Thyroid gland (tissue), 4 donors: ENCODE measurements around the gene WFIKKN1.

Source experiments
- CTCF ChIP-seq, 6 experiments: fragments of 200-600 bp in 3 of 6; fragments of 450-650 bp in 3 of 6; sonication (generic) in 3 of 6; IDR thresholded peaks; one replicate each; pipeline ENCODE4 v1.5.1; 2016 to 2019; ENCODE audit warnings: antibody characterized with exemption in 6 of 6, mild to moderate bottlenecking in 2 of 6, inconsistent platforms in 1 of 6, moderate library complexity in 1 of 6
- POLR2A ChIP-seq, 2 donors: fragments of 450-650 bp; IDR thresholded peaks; one replicate each; pipeline ENCODE4 v1.6.1; 2017; ENCODE audit warnings: antibody characterized with exemption in 2 of 2, mild to moderate bottlenecking in 2 of 2, moderate library complexity in 1 of 2

GRCh38 chr16:667780-668518, 37.2 kb downstream of the WFIKKN1 start, which contains the start of gene RHOT2:
- TF ChIP-seq CTCF (IDR thresholded peaks at IDR 0.05) (peak; percentile 40 to 97 (median 88)), POLR2A (IDR thresholded peaks at IDR 0.05) (peak in 1 of 2 donors; percentile 65)
